ENCODE results near the gene NOTCH2NLA.
"Not testable (repeated sequence)": the region's sequence is repeated elsewhere in the genome, so short reads cannot be mapped to it uniquely, and the experiment has no call there.

GRCh38 chr1:146236626-146237025, 7.8 kb upstream of the NOTCH2NLA start:
- not testable (repeated sequence) for TF ChIP-seq CTCF (IDR thresholded peaks at IDR 0.05; ENCODE audit: insufficient read depth, low read length); GABPA (IDR thresholded peaks at IDR 0.05; ENCODE audit: low read depth); REST (IDR thresholded peaks at IDR 0.05; ENCODE audit: insufficient replicate concordance, low read depth)
